T47D (cell line): ENCODE results near the gene SIRPA.

Experiments used
- DNase-seq, 2 experiments: peaks; one replicate each; pipeline versions ENCODE4 v3.0.0 to v3.0.0-alpha.2; 2011 to 2012; ENCODE audit warnings: low read depth in 1 of 2, low spot score in 1 of 2
- JUND ChIP-seq: IDR thresholded peaks from 2 replicates; pipeline ENCODE4 v1.6.1; 2012; ENCODE audit warnings: low read depth
- in situ Hi-C: cut with HindIII; loops from 2 replicates; pipeline ENCODE4 v1.10.0; 2016; ENCODE audit warnings: low sequenced_read_pairs, low pct_unique_long_range_greater_than_20kb

SIRPA gene

DNA sequence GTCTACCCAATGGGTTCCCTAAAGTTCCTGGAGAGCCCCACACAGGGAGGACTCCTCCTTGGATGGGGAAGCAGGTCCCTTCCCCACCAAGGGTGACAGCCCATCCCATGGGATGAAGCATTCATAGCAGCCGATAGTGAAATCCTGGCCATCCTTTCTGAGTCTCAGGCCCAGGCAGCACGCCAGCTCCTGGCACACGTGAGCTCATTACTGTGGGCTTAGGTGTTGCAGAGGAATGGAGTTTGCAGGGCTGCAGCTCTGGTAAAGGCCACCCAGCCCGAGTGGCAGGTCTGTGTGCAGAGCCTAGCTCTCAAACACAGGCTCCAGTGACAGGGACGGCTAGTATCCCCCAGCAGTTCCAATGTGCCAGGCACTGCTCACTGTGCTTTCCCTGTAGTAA is 31.0 kb downstream of the SIRPA start:
- in situ Hi-C loops: no loop called here
- no peak for TF ChIP-seq JUND
- no peak for DNase-seq

DNA sequence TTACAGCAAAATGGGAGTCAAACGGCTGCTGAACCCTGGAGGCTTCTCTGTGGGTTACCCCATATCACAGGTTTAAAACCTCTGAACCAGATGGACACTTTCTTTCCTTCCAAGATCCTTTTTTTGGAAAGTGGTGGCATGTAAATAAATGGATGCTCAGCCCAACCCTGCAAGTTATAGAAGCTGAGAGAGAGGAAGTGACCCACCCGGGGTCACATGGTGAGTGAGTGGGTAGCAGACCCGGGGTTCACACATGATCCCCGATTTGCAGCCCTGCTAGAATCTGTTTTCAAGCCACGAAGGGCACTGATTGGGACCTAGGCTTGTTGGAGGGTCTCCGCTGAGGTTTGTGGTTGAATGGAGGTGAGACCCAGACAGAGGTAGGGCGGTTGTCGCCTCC is 32.0 kb downstream of the SIRPA start:
- DNase-seq: no peak
- in situ Hi-C loops: no loop called here
- TF ChIP-seq JUND: no peak

DNA sequence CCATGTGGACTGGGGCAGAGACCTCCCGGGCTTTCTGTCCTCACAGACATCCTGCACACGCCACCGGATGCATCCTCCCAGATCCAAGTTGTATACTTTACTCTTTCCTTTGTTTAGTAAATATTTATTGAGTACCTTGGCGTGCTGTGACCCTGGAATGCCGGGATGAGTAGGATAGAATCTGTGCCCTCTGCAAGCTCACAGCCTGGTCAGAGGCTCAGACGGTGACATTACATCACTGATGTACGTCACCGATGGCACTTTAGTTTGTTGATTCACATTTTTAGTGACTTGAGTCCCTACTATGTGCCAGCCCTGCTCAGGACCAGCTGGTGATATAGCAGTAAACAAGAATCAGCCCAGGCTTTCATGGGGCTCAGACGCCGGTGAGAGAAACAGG is 32.9 kb downstream of the SIRPA start:
- DNase-seq: peak in 1 of 2 experiments; percentile 8
- in situ Hi-C loops: no loop called here
- no peak for TF ChIP-seq JUND

DNA sequence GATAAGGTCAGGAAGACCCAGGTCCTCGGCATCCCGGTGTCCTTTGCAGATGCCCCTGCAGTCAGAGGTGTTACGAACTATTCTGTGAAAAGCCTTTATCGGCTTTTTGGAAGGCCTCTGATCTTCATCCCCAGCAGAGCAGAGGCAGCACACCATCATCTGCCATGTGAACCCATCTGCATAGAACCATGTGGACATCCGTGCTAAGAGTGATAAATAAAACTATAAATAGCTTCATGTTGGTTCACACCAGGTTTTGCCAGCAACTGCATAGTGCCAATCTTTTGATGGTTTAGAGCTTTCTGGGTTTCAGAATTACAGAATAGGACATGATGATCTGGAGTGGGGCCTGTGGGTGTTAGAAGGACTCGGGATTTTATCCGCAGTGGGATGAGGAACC is 33.6 kb downstream of the SIRPA start:
- TF ChIP-seq JUND: no peak
- DNase-seq: no peak
- in situ Hi-C loops: no loop called here

DNA sequence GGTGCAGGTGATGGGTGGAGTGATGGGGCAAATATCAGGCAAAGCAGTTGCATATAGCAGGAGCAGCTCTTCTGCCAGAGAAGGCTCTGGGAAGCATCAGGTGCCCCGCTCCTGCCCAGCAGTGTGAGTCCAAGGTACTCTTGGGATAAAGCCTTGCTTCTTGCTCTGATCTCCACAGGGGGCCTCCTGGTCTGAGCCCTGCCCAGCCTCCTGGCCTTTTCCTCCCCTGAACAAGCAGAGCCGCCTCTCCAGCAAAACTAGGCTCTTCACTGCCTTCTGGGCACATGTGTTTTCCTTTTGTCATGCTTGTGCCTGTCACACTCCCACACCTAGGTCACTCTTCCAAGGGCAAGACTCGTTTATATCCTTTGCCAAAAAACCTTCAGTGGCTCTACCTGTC is 34.3 kb downstream of the SIRPA start:
- in situ Hi-C loops: no loop called here
- TF ChIP-seq JUND: no peak
- no peak for DNase-seq

DNA sequence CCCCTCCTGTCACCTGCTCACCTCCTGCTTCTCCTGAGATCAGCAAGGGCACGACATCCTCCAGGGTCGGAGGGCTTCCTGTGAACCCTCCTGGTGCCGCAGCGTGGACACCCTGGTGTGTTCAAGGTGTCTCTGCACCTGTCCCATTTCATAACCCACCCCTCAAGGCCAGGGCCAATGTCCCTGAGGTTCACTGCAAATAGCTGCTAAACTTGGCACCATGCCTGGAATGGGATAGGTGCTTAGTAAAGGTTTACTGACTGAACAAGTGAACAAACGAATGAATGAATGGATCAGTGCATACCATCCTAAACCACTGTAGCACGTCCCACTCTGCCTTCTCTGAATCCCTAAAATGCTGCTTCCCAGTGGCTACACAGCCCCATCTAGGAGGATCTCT is 35.0 kb downstream of the SIRPA start:
- TF ChIP-seq JUND: no peak
- DNase-seq: peak in 1 of 2 experiments; percentile 20
- in situ Hi-C loops: no loop called here

DNA sequence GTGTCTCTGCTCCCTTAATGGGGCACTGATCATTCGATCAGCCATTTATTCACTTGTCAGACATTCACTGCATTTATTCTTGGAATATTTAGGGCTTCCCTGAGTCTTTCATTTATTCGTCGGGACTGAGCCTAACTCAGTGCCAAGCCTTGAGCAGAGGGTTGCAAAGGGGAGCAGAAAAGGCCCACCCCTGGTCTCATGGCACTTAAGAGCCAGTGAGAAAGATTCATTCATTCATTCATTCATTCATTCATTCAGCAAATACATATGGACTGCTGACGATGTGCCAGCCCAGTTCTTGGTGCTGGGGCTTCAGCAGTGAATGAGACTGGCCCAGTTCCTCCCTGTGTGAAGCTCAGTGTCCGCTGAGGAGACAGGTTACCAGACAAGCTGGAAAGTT is 36.6 kb downstream of the SIRPA start:
- DNase-seq: no peak
- no peak for TF ChIP-seq JUND
- in situ Hi-C loops: no loop called here

DNA sequence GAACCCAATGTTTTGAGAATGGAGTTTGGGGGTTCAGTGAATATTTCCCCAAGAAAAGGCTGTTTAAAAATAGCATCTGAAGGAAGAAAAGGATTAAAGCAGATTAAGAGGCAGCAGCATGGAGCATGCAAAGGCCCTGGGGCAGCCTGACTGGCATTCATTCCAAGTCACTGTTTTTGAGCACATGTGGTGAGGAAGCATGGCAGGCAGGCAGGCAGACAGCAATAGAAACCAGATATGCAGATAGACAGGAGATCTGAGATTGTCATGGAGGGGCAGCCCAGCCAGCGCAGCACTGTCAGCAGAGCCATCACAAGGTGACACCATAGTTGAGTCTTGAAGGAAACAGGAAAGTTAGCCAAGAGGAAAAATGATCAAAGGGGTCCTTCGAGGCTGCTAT is 37.8 kb downstream of the SIRPA start:
- in situ Hi-C loops: no loop called here
- no peak for TF ChIP-seq JUND
- DNase-seq: no peak

DNA sequence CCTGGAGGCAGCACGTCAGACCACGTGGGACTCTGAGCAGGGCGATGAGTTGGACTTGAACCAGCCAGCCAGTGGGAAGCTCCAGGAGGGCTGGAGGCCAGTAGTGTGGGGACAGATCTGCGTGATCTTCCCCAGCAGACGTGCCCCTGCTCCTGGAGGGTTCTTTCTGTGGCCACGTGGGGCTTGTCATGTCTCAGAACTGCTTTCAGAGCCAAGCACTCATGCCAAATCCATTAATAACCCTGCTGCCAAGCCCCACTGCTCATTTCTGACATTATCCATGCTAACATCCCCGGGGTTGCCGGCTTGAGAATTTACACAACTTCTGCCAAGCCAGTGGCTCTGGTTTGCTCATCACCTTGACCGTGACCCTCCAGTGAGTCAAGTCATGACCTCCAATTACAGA is 38.3 kb downstream of the SIRPA start:
- in situ Hi-C loops: no loop called here
- TF ChIP-seq JUND: no peak
- no peak for DNase-seq

DNA sequence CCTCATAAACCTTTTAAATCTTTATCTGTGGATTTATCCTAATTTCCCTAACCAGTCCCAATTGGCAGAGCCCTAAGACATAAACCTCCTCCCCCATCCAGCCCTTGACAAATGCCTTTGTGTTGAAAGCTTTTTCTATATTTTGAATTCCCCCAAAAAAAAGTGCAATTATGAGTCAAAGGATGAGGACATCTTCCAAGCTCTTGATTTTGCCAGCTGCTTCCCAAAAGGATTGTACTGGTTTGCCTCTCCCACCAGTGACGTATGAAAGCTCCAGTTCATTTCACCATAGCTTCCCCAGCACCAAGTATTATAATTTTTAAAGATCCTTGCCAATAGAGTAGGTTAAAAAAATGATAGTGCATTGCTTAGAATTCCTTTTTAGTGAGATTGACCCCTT is 38.9 kb downstream of the SIRPA start:
- DNase-seq: no peak
- in situ Hi-C loops: no loop called here
- TF ChIP-seq JUND: no peak

DNA sequence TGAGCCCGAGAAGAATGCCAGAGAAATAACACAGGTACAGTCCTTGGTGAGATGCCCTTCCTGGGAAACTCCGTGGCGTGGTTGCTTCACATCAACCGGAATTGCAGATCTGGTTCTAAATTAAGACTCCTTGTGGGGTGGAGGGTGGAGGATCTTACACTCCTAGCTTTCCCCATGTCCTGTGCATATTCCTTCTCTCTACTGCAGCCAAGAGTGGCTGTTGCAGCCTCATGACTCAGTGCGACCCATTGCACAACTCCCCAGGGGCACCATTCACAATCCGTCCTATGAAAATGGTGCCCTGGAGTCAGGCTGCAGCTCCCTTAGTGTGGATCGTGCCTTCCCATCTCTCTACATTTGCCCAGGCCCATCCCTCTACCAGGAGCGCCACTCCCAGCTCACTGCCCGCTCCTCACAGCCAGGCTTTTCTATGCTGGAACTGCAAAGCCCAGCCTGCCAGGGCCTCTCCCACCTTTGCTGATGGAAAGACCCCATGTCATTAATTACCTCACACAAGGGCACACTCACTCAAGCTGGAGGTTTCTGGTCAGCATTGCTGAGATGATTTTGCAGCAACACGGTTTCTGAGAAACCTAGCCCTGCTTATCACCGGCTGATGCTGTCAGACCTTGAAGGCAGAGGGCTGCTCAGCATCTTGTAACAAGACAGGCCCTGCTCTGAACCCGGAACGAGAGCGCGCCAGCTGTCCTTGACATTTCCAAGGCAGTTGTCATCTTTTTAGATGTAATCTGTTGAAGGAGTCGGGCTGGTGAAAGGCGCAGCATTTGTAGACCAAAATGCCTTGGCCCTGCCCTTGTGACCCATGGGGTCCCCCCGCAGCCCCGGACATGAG is 39.7 kb downstream of the SIRPA start:
- TF ChIP-seq JUND: no peak
- no peak for DNase-seq
- in situ Hi-C loops: no loop called here

DNA sequence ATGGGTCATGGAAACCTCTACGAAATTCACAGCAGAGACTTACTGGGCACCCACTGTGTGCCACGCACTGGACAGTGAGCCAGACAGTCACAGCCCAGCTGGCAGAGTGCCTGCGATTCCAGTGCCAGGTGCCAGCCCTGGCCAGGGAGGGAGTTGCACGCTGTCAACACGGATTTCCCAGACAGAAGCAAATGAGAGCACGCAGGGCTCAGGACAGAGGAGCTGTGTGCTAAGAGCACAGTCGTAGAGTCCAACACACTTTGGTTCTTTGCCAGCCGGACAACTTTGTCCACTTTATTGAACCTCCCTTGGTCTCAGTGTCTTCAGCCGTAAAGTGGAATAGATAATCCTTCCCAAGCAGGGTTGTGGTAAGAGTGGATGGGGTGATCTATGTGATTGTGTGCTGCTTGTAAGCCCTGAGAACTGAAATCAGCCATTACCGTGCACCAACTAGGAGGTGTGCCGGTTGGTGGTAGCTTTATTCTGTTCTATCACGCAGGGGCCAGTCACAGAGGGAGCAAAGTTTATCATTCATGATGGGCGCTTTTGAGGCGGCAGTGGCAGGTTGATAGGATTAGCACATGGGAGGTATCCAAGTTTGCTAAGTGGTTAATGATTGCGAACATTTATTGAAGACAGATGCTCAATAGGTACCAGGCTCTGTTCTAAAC is 40.6 kb downstream of the SIRPA start:
- in situ Hi-C loops: no loop called here
- TF ChIP-seq JUND: no peak
- peak in 1 of 2 experiments; percentile 10 for DNase-seq

DNA sequence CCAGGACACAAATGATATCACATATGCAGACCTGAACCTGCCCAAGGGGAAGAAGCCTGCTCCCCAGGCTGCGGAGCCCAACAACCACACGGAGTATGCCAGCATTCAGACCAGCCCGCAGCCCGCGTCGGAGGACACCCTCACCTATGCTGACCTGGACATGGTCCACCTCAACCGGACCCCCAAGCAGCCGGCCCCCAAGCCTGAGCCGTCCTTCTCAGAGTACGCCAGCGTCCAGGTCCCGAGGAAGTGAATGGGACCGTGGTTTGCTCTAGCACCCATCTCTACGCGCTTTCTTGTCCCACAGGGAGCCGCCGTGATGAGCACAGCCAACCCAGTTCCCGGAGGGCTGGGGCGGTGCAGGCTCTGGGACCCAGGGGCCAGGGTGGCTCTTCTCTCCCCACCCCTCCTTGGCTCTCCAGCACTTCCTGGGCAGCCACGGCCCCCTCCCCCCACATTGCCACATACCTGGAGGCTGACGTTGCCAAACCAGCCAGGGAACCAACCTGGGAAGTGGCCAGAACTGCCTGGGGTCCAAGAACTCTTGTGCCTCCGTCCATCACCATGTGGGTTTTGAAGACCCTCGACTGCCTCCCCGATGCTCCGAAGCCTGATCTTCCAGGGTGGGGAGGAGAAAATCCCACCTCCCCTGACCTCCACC is 42.2 kb downstream of the SIRPA start:
- TF ChIP-seq JUND: no peak
- peak in 1 of 2 experiments; percentile 15 for DNase-seq
- in situ Hi-C loops: no loop called here
